NCI-H345 (cell line): ENCODE data around the gene NUDT5.
"Not testable (repeated sequence)": the region's sequence is repeated elsewhere in the genome, so short reads cannot be mapped to it uniquely, and the experiment has no call there.

ENCODE experiments used
- DNase-seq: peaks from one replicate; lab custom pipeline; 2025; lab: John Stamatoyannopoulos, UW

Gene NUDT5

DNA sequence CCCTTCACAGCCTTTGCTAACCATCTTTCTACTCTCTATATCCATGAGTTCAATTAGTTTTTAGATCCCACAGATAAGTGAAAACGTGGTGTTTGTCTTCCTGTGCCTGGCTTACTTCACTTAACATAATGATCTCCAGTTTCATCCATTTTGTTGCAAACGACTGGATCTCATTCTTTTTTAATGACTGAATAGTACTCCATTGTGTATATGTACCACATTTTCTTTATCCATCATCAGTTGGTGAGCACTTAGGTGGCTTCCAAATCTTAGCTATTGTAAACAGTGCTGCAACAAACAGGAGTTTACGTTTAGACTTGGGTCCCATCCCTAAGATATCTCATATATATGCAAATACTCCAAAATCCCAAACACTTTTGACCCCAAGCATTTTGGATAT is 9.4 kb upstream of the NUDT5 start:
- no peak for DNase-seq

GRCh38 chr10:12202226-12202625 is 6.5 kb upstream of the NUDT5 start:
- DNase-seq, result no peak

DNA sequence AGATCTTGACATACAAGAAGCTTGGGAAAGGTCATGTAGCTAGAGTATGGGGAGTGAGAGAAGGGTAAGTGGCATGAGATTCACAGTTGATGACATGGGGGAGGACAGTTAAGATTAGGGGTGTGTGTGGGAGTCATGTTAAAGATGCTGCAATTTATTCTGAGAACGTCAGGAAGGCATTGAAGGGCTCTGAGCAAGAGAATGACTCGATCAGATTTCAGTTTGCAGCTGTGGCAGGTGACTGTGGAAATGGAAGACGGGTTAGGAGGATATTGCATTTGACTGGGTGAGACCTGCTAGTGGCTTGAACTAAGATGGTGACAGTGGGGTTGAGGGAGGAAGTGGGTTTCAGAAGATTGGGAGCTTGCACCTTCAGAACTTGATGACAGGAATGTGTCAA is 5.9 kb upstream of the NUDT5 start:
- no peak for DNase-seq

- no peak for DNase-seq
Measured at GRCh38 chr10:12200850-12201249, 5.2 kb upstream of the NUDT5 start.

- no peak for DNase-seq
Measured at GRCh38 chr10:12198156-12198555, 2.5 kb upstream of the NUDT5 start.

DNA sequence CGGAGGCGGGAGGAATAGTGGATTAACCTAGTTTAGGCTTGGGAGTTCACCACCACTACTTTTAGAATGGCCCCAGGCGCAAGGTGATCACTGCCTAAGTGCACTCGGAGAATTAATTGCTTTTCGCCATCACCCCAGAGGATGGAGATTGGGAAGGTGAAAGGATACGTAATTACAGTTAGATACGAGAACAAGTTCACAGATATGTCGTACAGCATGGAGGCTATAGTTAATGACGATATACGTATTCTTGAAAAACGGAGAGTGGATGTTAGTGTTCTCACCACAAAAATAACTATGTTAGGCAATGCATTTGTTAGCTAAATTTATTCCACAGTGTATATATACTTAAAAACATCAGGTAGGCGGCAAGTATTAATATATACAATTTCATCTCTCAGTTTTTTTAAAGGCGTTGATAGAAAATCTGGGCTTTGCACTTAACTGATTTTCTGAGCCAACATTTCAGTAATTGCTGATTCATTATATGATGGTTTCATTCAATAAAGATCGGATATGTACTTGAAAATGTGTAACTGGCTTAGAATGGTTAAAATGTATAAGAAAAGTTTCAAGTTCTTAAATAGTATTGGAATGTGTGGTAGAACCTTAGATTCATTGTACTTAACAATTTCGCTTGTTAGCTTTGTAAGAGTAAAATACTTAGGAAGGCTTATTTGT is 980 bp upstream of the NUDT5 start:
- no peak for DNase-seq

GRCh38 chr10:12195281-12195602 is 449 bp downstream of the NUDT5 start:
- peak; percentile 27 for DNase-seq

- DNase-seq, result peak; percentile 2
Measured at GRCh38 chr10:12194752-12195271, 879 bp downstream of the NUDT5 start.

GRCh38 chr10:12193193-12193592 is 2.5 kb downstream of the NUDT5 start:
- no peak for DNase-seq

DNA sequence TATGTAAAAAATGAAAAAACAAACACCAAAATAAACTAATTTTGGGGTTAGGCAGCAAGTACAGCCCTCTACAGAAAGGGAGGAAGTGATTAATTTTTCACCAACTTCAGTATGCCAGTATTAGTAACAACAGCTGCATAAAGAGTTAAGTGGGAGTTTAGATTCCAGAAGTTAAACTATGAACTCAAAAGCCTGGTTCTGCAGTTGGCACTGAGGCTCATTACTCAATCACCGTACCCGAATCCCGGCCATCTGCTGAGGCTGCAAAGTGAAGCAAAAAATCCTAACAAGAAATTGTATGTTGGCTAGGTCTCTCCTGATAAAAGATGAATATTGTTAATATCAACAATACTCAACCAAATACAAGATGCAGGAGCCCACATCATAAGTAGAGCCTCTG is 4.0 kb downstream of the NUDT5 start:
- DNase-seq, result no peak

GRCh38 chr10:12189426-12189825 is 6.3 kb downstream of the NUDT5 start:
- DNase-seq, result no peak

DNA sequence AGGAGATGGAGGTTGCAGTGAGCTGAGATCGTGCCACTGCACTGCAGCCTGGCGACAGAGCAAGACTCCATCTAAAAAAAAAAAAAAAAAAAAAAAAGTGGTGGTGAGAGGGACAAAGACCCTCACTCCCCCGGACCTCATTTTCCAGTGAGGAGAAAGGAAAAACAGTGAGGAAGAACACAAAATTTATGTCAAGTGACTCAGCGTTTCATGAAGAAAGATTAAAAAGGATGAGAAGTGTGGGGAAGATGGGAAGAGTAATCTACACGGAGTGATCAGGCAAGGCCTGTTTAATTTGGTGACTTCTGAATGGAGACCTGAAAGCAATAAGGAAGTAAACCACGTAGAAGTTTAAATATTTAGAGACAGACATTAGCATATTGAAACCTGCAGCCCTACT is 7.0 kb downstream of the NUDT5 start:
- no peak for DNase-seq

DNA sequence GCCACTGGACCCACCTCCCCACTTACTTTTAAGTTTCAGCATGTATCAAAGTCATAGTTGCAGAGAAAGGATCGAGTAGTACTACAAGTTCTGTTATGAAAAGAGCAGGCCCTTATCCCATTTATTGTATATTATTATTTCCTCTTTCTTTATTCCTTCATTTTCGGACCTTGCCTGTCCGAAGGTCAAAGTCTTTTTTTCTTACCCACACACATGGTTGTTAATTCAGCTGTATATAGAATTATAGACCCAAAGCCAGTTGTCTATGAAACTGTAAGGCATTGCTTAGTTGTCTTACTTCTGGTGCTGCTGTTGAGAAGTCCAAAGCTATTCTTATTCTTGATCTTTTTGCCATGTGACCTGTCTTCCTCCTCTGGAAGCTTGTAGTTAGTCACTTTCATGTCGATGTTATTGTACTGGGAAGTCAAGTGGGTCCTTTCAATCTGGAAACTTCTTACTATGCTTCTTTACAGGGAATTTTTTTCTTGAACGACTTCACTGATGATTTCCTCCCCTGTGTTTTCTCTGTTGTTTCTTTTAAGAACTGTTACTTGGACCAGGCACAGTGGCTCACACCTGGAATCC is 8.3 kb downstream of the NUDT5 start:
- no peak for DNase-seq

GRCh38 chr10:12186323-12186722 is 9.4 kb downstream of the NUDT5 start:
- DNase-seq, result no peak

DNA sequence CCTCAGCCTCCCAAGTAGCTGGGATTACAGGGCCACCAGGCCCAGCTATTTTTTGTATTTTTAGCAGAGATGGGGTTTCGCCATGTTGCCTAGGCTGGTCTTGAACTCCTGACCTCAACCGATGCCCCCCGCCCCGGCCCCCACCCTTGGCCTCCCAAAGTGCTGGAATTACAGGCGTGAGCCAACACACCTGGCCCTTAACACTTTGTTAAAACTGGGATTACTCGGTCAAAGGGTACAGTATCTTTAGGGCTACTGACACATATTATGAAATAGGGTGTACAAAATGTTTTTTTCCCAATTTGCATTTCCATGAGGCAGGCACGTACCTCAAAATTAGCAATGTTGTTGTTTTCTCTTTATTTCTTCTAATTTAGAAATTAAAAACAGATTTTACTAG is 11.5 kb downstream of the NUDT5 start:
- DNase-seq, result no peak

DNA sequence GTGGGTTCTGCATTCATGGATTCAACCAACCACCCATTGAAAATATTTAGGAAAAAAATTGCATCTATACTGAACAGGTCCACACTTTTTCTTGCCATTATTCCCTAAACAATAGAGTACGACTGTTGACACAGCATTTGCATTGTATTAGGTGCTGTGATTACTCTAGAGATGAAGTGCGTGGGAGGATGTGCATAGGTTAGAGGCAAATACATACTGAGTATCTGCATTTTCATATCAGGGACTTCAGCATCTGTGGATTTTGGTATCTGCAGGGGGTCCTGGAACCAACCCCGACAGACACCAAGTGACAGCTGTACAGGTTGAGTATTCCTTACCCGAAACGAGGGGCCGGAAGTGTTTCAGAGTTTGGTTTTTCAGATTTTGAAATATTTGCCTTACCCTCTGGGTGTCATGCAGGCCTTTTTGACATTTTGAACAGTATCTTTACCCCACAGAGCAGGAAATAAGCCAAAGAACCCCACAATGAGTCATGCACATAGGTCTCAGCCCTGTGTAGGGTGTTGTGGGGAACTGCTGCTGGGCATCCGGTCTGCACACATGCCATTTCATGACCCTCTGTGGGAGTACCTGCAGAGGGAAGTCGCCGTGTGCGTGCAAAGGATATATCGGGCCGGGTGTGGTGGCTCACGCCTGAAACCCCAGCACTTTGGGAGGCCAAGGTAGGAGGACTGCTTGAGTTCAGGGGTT is 14.5 kb downstream of the NUDT5 start:
- no peak for DNase-seq

- no peak for DNase-seq
Measured at GRCh38 chr10:12180221-12180974, 15.3 kb downstream of the NUDT5 start.

GRCh38 chr10:12179606-12180170 is 16.0 kb downstream of the NUDT5 start:
- DNase-seq, result no peak

GRCh38 chr10:12177642-12178041 is 18.0 kb downstream of the NUDT5 start:
- DNase-seq, result no peak

DNA sequence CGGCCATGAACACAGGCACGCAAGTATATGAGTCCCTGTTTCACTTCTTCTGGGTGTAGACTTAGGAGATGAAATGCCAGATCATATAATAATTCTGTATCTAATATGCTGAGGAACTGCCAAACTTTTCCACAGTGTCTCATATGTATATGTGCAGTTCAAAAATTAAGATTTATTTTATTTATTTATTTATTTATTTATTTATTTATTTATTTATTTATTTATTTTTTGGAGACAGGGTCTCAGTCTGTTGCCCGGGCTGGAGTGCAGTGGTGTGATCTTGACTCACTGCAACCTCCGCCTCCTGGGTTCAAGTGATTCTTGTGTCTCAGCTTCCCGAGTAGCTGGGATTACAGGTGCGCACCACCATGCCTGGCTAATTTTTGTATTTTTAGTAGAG is 24.2 kb downstream of the NUDT5 start:
- DNase-seq, result not testable (repeated sequence)

DNA sequence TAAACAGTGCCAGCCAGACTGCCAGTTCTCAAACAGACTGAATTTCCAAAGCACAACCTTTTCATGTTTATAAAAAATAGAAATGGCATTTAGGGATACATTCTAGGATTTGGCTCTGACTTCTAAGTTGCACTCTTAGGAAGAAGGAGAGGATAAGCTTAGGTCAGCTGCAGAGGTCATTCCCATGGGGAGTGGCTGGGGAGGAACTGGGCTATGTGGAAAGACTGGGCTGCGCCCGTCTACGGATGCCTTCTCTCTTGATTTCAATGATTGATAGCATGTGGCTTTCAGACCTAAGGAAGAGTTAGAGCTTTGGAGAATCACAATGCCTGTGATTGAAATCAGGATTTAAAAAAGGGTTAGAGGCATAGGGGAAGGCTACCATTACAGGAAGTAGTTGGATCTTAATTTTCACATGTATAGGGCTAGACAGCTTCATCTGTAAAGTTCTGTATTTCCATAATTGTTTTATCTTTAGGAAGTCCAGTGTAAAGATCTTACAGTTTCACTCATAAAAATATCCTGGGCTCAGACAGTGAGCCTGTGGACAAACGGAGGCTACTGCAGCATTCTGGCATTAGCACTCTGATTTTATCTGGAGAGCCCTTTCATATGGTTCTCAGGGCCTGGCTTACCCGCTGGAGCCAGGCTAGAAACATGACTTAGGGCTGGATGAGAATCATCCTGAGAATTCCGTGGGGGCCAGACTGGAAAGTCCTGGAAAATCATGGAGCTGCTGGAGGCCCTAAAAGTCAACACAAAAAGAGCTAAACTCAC is 29.5 kb downstream of the NUDT5 start:
- no peak for DNase-seq

GRCh38 chr10:12165036-12165435 is 30.7 kb downstream of the NUDT5 start:
- no peak for DNase-seq
